Heart left ventricle (tissue), 16 donors: ENCODE data around the gene ANKRD18B. TPM values are rescaled to one million over a fixed set of nuclear protein-coding genes. Genes with fewer than 3 reads are reported as not detected.
"Not testable (repeated sequence)": the region's sequence is repeated elsewhere in the genome, so short reads cannot be mapped to it uniquely, and the experiment has no call there.

Experiments
- ATAC-seq, 4 donors: fragments of 200-7000 bp; cut with Tn5 transposase; one replicate each; pipeline ENCODE4 v1.9.1; 2020 to 2022; ENCODE audit warnings: moderate library complexity in 4 of 4, mild to moderate bottlenecking in 3 of 4, moderate number of reproducible peaks in 1 of 4
- DNase-seq, 5 donors: peaks; one replicate each; pipeline ENCODE4 v3.0.0-alpha.2; 2020
- H3K27ac ChIP-seq, 12 donors: fragments of 200-600 bp; sonication (generic) in 4 of 12; one replicate each; pipeline versions ENCODE4 v1.5.0 to v1.8.0; 2016 to 2022; ENCODE audit warnings: mild to moderate bottlenecking in 2 of 12
- H3K27me3 ChIP-seq, 9 donors: fragments of 200-600 bp; sonication (generic) in 2 of 9; one replicate each; pipeline versions ENCODE4 v1.5.1 to v1.8.0; 2016 to 2022; ENCODE audit warnings: mild to moderate bottlenecking in 3 of 9
- H3K36me3 ChIP-seq, 9 donors: fragments of 200-600 bp; sonication (generic) in 2 of 9; one replicate each; pipeline versions ENCODE4 v1.5.0 to v1.8.0; 2018 to 2022; ENCODE audit warnings: mild to moderate bottlenecking in 2 of 9
- H3K4me1 ChIP-seq, 12 donors: fragments of 200-600 bp; sonication (generic) in 4 of 12; one replicate each; pipeline versions ENCODE4 v1.5.0 to v1.8.0; 2016 to 2022; ENCODE audit warnings: mild to moderate bottlenecking in 3 of 12
- H3K4me3 ChIP-seq, 12 donors: fragments of 200-600 bp; sonication (generic) in 4 of 12; one replicate each; pipeline versions ENCODE4 v1.5.0 to v1.8.0; 2017 to 2022; ENCODE audit warnings: mild to moderate bottlenecking in 9 of 12, moderate library complexity in 4 of 12
- H3K9me3 ChIP-seq, 12 donors: fragments of 200-600 bp; sonication (generic) in 4 of 12; one replicate each; pipeline versions ENCODE4 v1.5.0 to v1.8.0; 2016 to 2022; ENCODE audit warnings: mild to moderate bottlenecking in 1 of 12
- POLR2A ChIP-seq, 2 donors: fragments of 450-650 bp; IDR thresholded peaks; one replicate each; pipeline ENCODE4 v1.6.1; 2017; ENCODE audit warnings: antibody characterized with exemption in 2 of 2, mild to moderate bottlenecking in 2 of 2, moderate library complexity in 2 of 2
- WGBS, 4 donors: extraction: QIAGEN DNeasy Blood & Tissue Kit in 2 of 4; methylation state at CpG; one replicate each; pipeline versions ENCODE4 v1.1.5 to v1.1.7; 2013 to 2018; 5-methylcytosine and 5-hydroxymethylcytosine counted together
- intact Hi-C, 10 donors: fragments of 100-400 bp; cut with DNase I; formaldehyde crosslinking; loops; one replicate each; pipeline versions ENCODE4 v1.11.1 to v1.14.2; 2022
- polyA plus RNA-seq, 2 donors: library from polyadenylated mRNA; stranded (reverse); fragments of 200-250 nt; gene quantifications; one replicate each; pipeline ENCODE4 v1.2.3, GENCODE V29; 2013
- total RNA-seq, 9 donors: library from RNA; depleted of rRNA in 2 of 9; stranded (reverse); fragments of >200 nt in 2 of 9; fragmentation: NEBNext Ultra II Directional in 3 of 9; extraction: Animal tissue kit (Norgen Biotek cat#: 25700) in 3 of 9; gene quantifications; one replicate each; pipeline versions ENCODE4 v1.1.0 to v1.2.4, GENCODE V29; 2016 to 2023
- TF ChIP-seq, protein P1 (sequence below), 12 donors: fragments of 200-600 bp; sonication (generic) in 4 of 12; IDR thresholded peaks; one replicate each; pipeline versions ENCODE4 v1.5.0 to v1.8.0; 2018 to 2022; ENCODE audit warnings: antibody characterized with exemption in 12 of 12, mild to moderate bottlenecking in 5 of 12
- donor health status: ischemic (EF 13 %, LVEDD 7.1; RV severe dilation, severe dysfunction).
- donor health status: healthy with polysubstance abuse.
- donor health status: DM: no; HTN: yes; CAD: no.
- donor health status: DM: no; HTN: no; CAD: no.
- donor health status: ischemic (EF 25% LVEDD 6.9; RV normal size, moderate dysfunction).
- donor health status: ischemic (EF 25% LVEDD 5.7; RV mildly dilated, moderate dysfunction).
- donor health status: healthy.
- donor health status: DM: yes; HTN: yes; CAD: no.
- donor health status: ischemic (EF 35%, LVEDD 5.7; RV mildly dilated, moderate dysfunction).
- donor health status: nonischemic (EF 11% LVEDD 7.7; RV severe dilation, severe dysfunction).
- donor health status: DM: yes; HTN: yes; CAD: no.
- donor health status: PGD.
- donor health status: ischemic (EF 29% LVEDD 5.4; RV normal size, mild dysfunction).
- donor health status: nonischemic (EF 23%, LVEDD 6.1; RV moderate dilation, normal function).

The ANKRD18B gene
- total and polyA plus RNA-seq, 11 donors = 0.14 to 1.3 (median 0.40) TPM; not detected in 4

DNA sequence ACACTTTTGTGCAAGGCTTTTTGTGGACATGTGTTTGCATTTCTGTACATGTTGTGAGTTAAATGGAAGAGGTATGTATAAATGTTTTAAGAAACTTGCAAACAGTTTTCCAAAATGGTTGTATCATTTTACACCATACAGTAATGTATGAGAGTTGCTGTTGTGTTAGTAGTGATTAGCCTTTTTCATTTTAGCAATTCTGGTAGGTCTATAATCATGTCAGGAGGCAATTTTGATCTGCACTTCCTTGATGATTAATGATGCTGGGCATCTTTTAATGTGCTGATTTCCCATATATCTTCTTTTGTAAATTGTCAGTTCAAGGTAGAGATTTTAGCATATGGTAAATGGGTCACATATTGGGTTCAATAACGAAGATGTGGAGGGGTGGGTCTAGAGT lies 87.3 kb downstream of the ANKRD18B start:
- no peaks in the 10 kb centered on the region for H3K36me3 ChIP-seq
- no peaks in the 10 kb centered on the region for H3K4me1 ChIP-seq
- H3K4me3 ChIP-seq = no peak overlapping the region
- ATAC-seq = no peak
- H3K9me3 ChIP-seq = peaks cover 0 to 15% (median 0%) of the 10 kb centered on the region in 12 donors
- no peak overlapping the region for H3K27ac ChIP-seq
- TF ChIP-seq, protein P1, sequence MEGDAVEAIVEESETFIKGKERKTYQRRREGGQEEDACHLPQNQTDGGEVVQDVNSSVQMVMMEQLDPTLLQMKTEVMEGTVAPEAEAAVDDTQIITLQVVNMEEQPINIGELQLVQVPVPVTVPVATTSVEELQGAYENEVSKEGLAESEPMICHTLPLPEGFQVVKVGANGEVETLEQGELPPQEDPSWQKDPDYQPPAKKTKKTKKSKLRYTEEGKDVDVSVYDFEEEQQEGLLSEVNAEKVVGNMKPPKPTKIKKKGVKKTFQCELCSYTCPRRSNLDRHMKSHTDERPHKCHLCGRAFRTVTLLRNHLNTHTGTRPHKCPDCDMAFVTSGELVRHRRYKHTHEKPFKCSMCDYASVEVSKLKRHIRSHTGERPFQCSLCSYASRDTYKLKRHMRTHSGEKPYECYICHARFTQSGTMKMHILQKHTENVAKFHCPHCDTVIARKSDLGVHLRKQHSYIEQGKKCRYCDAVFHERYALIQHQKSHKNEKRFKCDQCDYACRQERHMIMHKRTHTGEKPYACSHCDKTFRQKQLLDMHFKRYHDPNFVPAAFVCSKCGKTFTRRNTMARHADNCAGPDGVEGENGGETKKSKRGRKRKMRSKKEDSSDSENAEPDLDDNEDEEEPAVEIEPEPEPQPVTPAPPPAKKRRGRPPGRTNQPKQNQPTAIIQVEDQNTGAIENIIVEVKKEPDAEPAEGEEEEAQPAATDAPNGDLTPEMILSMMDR (IDR thresholded peaks at IDR 0.05) = no peak
- no peak for TF ChIP-seq POLR2A (IDR thresholded peaks at IDR 0.05)
- WGBS, 4 donors = 68 to 90% (median 81%) methylated on average over 1 of the region's 1 CpG
- H3K27me3 ChIP-seq = peaks cover 0 to 4% (median 0%) of the 10 kb centered on the region in 9 donors
- DNase-seq = no peak
- intact Hi-C loops = no loop called here

DNA sequence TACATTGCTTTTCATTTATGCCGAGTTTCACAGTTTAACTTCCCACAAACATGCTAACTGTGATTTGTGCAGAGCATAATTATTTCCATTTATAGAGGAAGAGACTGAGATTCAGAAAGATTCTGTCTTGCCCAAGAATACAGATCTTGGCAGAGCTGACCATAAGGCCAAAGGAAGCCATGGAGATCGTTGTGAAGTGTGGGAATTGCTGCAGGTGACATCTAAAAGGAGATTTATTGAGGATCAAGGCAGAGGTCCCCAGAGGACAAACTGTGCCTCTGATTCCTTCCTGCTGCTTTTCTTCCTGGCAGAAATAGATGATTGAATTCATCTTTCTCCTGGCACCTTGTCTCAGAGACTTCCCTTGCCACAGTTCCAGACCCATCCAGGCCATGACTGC lies 88.4 kb downstream of the ANKRD18B start:
- DNase-seq, ATAC-seq, H3K27ac ChIP-seq, H3K4me1 ChIP-seq, H3K36me3 ChIP-seq, intact Hi-C loops, H3K27me3 ChIP-seq, H3K4me3 ChIP-seq: not testable (repeated sequence)
- peaks cover 0 to 15% (median 0%) of the 10 kb centered on the region in 12 donors for H3K9me3 ChIP-seq
- WGBS, 4 donors = 69 to 79% (median 77%) methylated on average over 2 of the region's 2 CpGs

DNA sequence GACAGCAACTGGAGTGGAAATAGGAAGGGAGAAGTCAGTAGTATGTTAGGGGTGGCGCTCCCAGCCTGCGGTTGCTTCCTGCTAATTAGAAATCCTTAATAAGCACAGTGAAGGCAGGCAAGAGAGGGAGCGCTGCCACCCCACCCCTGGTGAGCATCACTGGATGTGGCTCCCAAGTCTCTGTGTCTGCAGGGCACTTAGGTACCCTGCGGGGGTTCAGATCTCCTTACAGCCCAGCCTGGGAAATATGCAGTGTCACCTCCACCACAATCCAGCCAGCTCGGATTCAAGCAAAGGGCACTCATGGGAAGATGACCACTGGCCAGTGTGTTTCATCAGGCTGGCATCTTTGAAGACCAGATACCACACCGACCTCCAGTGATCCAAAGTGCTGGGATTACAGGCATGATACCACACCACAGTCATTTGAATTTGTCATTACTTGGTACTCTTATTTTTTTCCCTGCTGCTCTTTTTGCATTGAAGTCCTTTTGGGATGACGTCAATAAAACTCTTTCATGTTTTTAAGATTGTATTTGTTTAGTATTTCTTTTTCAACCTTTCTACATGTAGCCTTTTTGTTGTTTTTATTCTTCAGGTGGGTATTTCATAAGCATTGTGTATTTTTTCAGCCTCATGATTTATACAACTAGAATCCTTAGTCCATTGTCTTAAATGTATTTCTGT lies 90.1 kb downstream of the ANKRD18B start:
- no peak for DNase-seq
- H3K9me3 ChIP-seq = peaks cover 0 to 15% (median 0%) of the 10 kb centered on the region in 12 donors
- TF ChIP-seq POLR2A (IDR thresholded peaks at IDR 0.05) = no peak
- TF ChIP-seq, protein P1 (IDR thresholded peaks at IDR 0.05) = no peak
- no peak for ATAC-seq
- WGBS, 4 donors = 86 to 87% (median 87%) methylated on average over 6 to 7 of the region's 7 CpGs
- intact Hi-C loops = no loop called here
- no peak overlapping the region for H3K27ac ChIP-seq
- no peaks in the 10 kb centered on the region for H3K36me3 ChIP-seq
- H3K4me1 ChIP-seq = no peaks in the 10 kb centered on the region
- H3K4me3 ChIP-seq = no peak overlapping the region
- H3K27me3 ChIP-seq = peaks cover 0 to 6% (median 0%) of the 10 kb centered on the region in 9 donors

DNA sequence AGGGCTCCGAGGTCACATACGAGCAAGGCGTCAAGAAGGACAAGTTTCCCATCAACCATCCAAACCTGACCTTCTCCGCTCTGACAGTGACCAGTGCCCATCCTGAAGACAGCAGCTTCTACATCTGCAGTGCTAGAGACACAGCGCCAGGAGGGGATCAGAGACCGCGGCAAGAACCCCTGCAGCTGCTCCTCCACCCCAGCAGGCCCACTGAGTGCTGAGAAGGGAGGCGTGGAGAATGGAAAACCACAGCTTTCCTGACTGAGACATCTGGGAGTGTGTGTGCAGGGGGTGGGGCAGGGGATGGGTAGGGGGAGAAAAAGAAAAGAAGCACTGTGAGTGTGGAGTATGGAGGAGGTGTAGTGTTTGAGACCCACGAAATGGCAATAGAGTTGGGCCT lies 94.3 kb downstream of the ANKRD18B start:
- H3K4me1 ChIP-seq, H3K9me3 ChIP-seq, intact Hi-C loops, H3K27me3 ChIP-seq, H3K36me3 ChIP-seq, H3K4me3 ChIP-seq, H3K27ac ChIP-seq, DNase-seq, ATAC-seq: not testable (repeated sequence)
- 84 to 91% (median 88%) methylated on average over 9 of the region's 9 CpGs for WGBS, 4 donors

GRCh38 chr9:33619666-33620404 lies 95.8 kb downstream of the ANKRD18B start:
- Histone ChIP-seq H3K4me1 (peaks cover 0 to 3% (median 0%) of the 10 kb centered on the region in 12 donors), H3K27me3 (peaks cover 0 to 8% (median 0%) of the 10 kb centered on the region in 9 donors), H3K36me3 (no peaks in the 10 kb centered on the region), H3K9me3 (no peaks in the 10 kb centered on the region), H3K4me3 (no peak overlapping the region), H3K27ac (no peak overlapping the region)
- 48 to 68% (median 59%) methylated on average over 3 of the region's 3 CpGs for WGBS, 4 donors
- no peak for DNase-seq
- no peak for ATAC-seq
- no peak for TF ChIP-seq POLR2A (IDR thresholded peaks at IDR 0.05)
- TF ChIP-seq, protein P1 (IDR thresholded peaks at IDR 0.05) = no peak
- intact Hi-C loops = no loop called here
